Type B pancreatic cell (in vitro differentiated cells): Measurements from ENCODE around the gene NLGN1. TPM values are rescaled to one million over a fixed set of nuclear protein-coding genes. Genes with fewer than 3 reads are reported as not detected.

ENCODE experiments used
- DNase-seq: peaks from one replicate; pipeline ENCODE4 v3.0.0; 2021; ENCODE audit warnings: mixed read lengths; ENCODE audit not compliant: unreplicated experiment; ENCODE audit errors: extremely low spot score
- H3K27ac Mint-ChIP-seq: 2 replicates; pipeline ENCODE4 v1.8.0; 2021; ENCODE audit warnings: mild to moderate bottlenecking, mixed read lengths
- H3K27me3 Mint-ChIP-seq: 2 replicates; pipeline ENCODE4 v1.8.0; 2021; ENCODE audit warnings: mixed read lengths
- H3K36me3 Mint-ChIP-seq: 2 replicates; pipeline ENCODE4 v1.8.0; 2021; ENCODE audit warnings: mixed read lengths
- H3K4me1 Mint-ChIP-seq: one replicate; pipeline ENCODE4 v1.8.0; 2021; ENCODE audit warnings: mixed read lengths; ENCODE audit not compliant: unreplicated experiment
- H3K4me3 Mint-ChIP-seq: 2 replicates; pipeline ENCODE4 v1.8.0; 2021; ENCODE audit warnings: mild to moderate bottlenecking, mixed read lengths
- H3K9me3 Mint-ChIP-seq: 2 replicates; pipeline ENCODE4 v1.8.0; 2021; ENCODE audit warnings: mixed read lengths
- total RNA-seq: library from RNA; stranded (reverse); gene quantifications from 2 replicates; pipeline ENCODE4 v1.2.1, GENCODE V29; 2021; ENCODE audit warnings: low replicate concordance
- TF ChIP-seq, protein P1 (sequence below): fragments of 200-600 bp; sonication (generic); conservative IDR thresholded peaks from 2 replicates; pipeline ENCODE4 v1.5.0; 2021; ENCODE audit warnings: antibody characterized with exemption, mild to moderate bottlenecking

NLGN1 gene
- total RNA-seq, 1 donor from 2014 or later, result 12.6 TPM

DNA sequence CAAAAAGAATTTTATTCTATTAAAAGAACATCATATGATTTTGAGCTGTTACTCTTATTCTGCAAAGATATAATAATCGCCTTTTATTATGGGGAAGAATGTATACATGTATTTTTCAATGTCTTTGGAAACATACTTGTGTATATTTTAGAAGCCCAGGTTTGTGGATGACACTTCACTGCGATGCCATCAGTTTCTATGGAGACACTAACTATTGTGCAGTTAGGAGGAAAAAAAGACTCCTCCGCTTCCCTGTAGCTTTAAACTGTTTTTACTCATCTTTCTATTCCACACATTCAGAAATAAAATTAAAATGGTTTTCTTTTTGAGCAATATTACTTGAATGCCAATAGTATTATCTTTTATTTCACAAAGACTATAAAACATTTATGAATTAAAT is 305.0 kb downstream of the NLGN1 start:
- Mint-ChIP-seq H3K27ac (no peak overlapping the region), H3K4me3 (no peak overlapping the region), H3K27me3 (no peaks in the 10 kb centered on the region), H3K4me1 (no peaks in the 10 kb centered on the region), H3K9me3 (no peaks in the 10 kb centered on the region), H3K36me3 (no peaks in the 10 kb centered on the region)
- DNase-seq, result no peak
- TF ChIP-seq, protein P1, sequence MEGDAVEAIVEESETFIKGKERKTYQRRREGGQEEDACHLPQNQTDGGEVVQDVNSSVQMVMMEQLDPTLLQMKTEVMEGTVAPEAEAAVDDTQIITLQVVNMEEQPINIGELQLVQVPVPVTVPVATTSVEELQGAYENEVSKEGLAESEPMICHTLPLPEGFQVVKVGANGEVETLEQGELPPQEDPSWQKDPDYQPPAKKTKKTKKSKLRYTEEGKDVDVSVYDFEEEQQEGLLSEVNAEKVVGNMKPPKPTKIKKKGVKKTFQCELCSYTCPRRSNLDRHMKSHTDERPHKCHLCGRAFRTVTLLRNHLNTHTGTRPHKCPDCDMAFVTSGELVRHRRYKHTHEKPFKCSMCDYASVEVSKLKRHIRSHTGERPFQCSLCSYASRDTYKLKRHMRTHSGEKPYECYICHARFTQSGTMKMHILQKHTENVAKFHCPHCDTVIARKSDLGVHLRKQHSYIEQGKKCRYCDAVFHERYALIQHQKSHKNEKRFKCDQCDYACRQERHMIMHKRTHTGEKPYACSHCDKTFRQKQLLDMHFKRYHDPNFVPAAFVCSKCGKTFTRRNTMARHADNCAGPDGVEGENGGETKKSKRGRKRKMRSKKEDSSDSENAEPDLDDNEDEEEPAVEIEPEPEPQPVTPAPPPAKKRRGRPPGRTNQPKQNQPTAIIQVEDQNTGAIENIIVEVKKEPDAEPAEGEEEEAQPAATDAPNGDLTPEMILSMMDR, result no peak

DNA sequence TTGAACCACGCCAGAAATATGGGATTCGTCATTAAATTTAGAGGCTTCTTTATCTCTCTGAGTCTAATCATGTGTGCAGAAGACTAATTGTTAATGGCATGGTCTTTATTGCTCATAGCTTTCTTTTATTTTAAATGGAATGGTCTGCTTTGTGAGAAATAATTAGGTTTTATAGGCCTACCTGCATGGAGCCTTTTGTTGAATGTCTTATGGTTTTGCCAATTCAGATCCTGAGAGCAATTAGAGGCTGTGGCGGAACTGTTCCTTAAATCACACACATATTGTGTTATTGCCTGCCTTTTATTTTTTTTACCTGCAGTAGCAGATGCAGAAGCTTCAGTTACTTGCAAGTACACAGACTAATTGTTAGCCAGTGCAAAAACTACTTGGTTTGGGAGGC is 306.2 kb downstream of the NLGN1 start:
- DNase-seq, result no peak
- Mint-ChIP-seq H3K27ac (no peak overlapping the region), H3K4me3 (no peak overlapping the region), H3K36me3 (no peaks in the 10 kb centered on the region), H3K9me3 (no peaks in the 10 kb centered on the region), H3K4me1 (no peaks in the 10 kb centered on the region), H3K27me3 (no peaks in the 10 kb centered on the region)
- TF ChIP-seq, protein P1, result no peak

DNA sequence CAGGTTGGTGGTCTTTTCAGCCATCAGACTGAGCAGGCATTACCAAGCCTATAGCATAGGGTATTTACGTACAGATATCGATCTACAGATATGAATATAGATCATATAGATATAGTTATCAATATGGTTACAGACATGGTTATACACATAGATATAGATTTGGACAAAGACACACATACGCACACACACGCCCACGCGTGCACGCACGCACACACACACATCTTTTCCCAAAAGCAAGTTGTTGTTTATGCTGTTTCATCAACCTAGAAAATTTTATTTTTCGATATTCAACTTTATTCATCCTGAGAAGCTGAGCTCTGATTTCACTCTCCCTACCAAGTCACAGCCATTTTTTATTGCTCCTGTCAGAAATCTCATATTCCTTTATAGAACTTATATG is 309.1 kb downstream of the NLGN1 start:
- DNase-seq, result no peak
- Mint-ChIP-seq H3K9me3 (no peaks in the 10 kb centered on the region), H3K27me3 (no peaks in the 10 kb centered on the region), H3K4me3 (no peak overlapping the region), H3K27ac (no peak overlapping the region), H3K4me1 (peaks cover 2% of the 10 kb centered on the region), H3K36me3 (no peaks in the 10 kb centered on the region)
- TF ChIP-seq, protein P1, result no peak

DNA sequence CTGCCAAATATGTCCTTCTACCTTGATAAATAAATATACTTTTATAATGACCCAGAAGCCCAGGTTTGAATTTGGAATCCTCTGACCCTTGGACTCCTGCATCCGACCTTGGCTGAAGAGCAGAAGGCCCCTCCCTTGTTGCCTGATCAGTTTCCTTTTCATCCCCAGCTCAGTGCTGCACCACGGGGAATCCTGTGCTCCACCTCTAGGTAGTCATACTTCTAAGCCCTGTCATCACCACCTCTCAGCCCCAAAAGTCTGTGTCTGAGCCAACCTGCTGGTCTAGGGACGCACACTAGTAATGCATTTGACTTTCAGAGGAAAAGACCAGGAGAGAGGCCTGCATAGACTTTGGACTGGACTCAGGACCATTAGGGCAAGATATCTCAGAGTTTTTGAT is 310.6 kb downstream of the NLGN1 start:
- H3K27me3 Mint-ChIP-seq, result no peaks in the 10 kb centered on the region
- no peak overlapping the region for H3K4me3 Mint-ChIP-seq
- no peak overlapping the region for H3K27ac Mint-ChIP-seq
- TF ChIP-seq, protein P1, result no peak
- peaks cover 4% of the 10 kb centered on the region for H3K4me1 Mint-ChIP-seq
- no peak for DNase-seq
- H3K9me3 Mint-ChIP-seq, result no peaks in the 10 kb centered on the region
- no peaks in the 10 kb centered on the region for H3K36me3 Mint-ChIP-seq

DNA sequence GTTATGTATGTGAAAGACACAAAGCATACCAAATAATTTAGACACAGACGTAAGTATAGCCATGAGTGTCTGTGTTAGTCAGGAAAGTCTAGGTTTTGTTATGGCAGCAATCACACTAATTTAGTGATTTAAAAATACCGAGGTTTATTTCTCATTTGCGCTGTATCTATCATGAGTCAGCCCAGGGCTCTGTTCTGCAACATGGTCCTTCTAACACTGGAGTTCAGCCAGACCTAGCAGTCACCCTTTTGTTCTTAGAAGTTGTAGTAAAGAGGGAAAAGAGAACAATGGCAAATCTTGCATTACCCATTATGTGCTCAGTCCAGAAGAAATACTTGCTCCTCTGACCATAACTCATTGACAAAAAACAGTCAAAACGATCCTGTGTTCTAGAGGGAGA is 311.5 kb downstream of the NLGN1 start:
- Mint-ChIP-seq H3K36me3 (no peaks in the 10 kb centered on the region), H3K4me1 (peaks cover 4% of the 10 kb centered on the region), H3K9me3 (no peaks in the 10 kb centered on the region), H3K4me3 (no peak overlapping the region), H3K27me3 (no peaks in the 10 kb centered on the region), H3K27ac (no peak overlapping the region)
- DNase-seq, result no peak
- TF ChIP-seq, protein P1, result no peak

DNA sequence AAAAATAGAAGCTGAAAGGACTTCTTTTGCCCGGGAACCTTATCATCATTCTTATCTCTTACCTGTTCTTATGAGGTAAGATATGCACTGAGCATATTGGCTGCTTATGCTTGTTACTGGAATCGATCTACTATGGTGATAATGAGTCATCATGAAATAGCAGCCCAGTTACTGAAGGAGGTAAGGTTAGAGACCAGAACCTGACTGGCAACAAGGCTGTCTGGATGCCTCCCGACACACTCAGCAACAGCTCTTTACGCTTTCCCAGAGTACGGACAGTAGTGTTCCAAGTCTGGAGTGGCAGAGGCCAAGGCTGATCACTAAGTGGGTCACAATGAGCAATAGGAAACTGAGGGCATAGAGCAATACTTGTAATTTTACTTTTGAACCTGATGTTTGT is 314.1 kb downstream of the NLGN1 start:
- H3K36me3 Mint-ChIP-seq, result no peaks in the 10 kb centered on the region
- H3K27ac Mint-ChIP-seq, result peak overlapping the region; percentile 35
- peak overlapping the region; percentile 72 for H3K4me3 Mint-ChIP-seq
- H3K27me3 Mint-ChIP-seq, result no peaks in the 10 kb centered on the region
- TF ChIP-seq, protein P1, result no peak
- peaks cover 4% of the 10 kb centered on the region for H3K4me1 Mint-ChIP-seq
- DNase-seq, result no peak
- no peaks in the 10 kb centered on the region for H3K9me3 Mint-ChIP-seq
